A549 (cell line): ENCODE data around the gene HSD11B1. TPM values are rescaled to one million over a fixed set of nuclear protein-coding genes. Genes with fewer than 3 reads are reported as not detected.
"Not testable (repeated sequence)": the region's sequence is repeated elsewhere in the genome, so short reads cannot be mapped to it uniquely, and the experiment has no call there.

Experiments used
- ATAC-seq, 2 experiments: fragments of 200-7000 bp in 1 of 2; fragments of >200 bp in 1 of 2; cut with Nextera tagmentation in 1 of 2; cut with Tn5 transposase in 1 of 2; 3 replicates each; pipeline versions ENCODE4 v1.8.0 to v1.9.1; 2018 to 2020; ENCODE audit warnings: mild to moderate bottlenecking in 1 of 2, moderate library complexity in 1 of 2
- CTCF ChIA-PET: fragments of 300-600 bp; sonication (Branson Sonifier 250); formaldehyde crosslinking; extraction: SDS; loops from one replicate; lab custom pipeline; 2021; ENCODE audit warnings: antibody characterized with exemption, inconsistent platforms; lab: Yijun Ruan, JAX
- POLR2A ChIA-PET: fragments of 350-600 bp; formaldehyde crosslinking; extraction: SDS; loops from one replicate; lab custom pipeline; 2021; ENCODE audit warnings: antibody characterized with exemption, inconsistent platforms; lab: Yijun Ruan, JAX
- DNase-seq, 2 experiments: peaks; one replicate each; pipeline versions ENCODE4 v3.0.0 to v3.0.0-alpha.2; 2011 to 2016; ENCODE audit warnings: low read depth in 1 of 2, low spot score in 1 of 2
- FAIRE-seq: peaks from 2 replicates; lab custom pipeline; 2011; peaks lifted over from hg19 to GRCh38; lab: Jason Lieb, UNC
- H3K27ac ChIP-seq, 2 experiments: fragments of >200 bp; sonication (Bioruptor Twin); formaldehyde crosslinking; 3 replicates each; pipeline ENCODE4 v1.5.1; 2016 to 2017
- H3K4me1 ChIP-seq: fragments of >200 bp; sonication (Bioruptor Twin); formaldehyde crosslinking; 3 replicates; pipeline ENCODE4 v1.6.1; 2016
- H3K4me2 ChIP-seq: fragments of >200 bp; sonication (Bioruptor Twin); formaldehyde crosslinking; 3 replicates; pipeline ENCODE4 v1.6.1; 2016
- H3K4me3 ChIP-seq: fragments of >200 bp; sonication (Bioruptor Twin); formaldehyde crosslinking; 3 replicates; pipeline ENCODE4 v1.5.1; 2016
- H3K9me3 ChIP-seq: fragments of >200 bp; sonication (Bioruptor Twin); formaldehyde crosslinking; 3 replicates; pipeline ENCODE4 v1.6.1; 2016
- CBX2 ChIP-seq: fragments of 200-600 bp; sonication (generic); IDR thresholded peaks from 2 replicates; pipeline ENCODE4 v1.6.1; 2016; ENCODE audit warnings: low read depth, mild to moderate bottlenecking, borderline replicate concordance
- CBX8 ChIP-seq: fragments of 200-600 bp; sonication (generic); IDR thresholded peaks from 2 replicates; pipeline ENCODE4 v1.6.1; 2016
- CEBPB ChIP-seq, 2 experiments: fragments of >200 bp in 1 of 2; sonication (Bioruptor Twin) in 1 of 2; formaldehyde crosslinking in 1 of 2; IDR thresholded peaks; 2 replicates each; pipeline ENCODE4 v1.6.1; 2012 to 2016
- CHD4 ChIP-seq: fragments of 200-600 bp; sonication (generic); IDR thresholded peaks from 2 replicates; pipeline ENCODE4 v1.6.1; 2016; ENCODE audit warnings: antibody characterized with exemption, mild to moderate bottlenecking, borderline replicate concordance
- EHF ChIP-seq: fragments of 250-450 bp; sonication (Bioruptor Pico); IDR thresholded peaks from 2 replicates; pipeline ENCODE4 v1.5.0; 2020; ENCODE audit warnings: mild to moderate bottlenecking
- EHMT2 ChIP-seq: fragments of 200-600 bp; sonication (generic); IDR thresholded peaks from 2 replicates; pipeline ENCODE4 v1.6.1; 2016; ENCODE audit warnings: antibody characterized with exemption, low read depth, mild to moderate bottlenecking, moderate library complexity
- FOXS1 ChIP-seq: fragments of 250-450 bp; sonication (Bioruptor Pico); IDR thresholded peaks from 2 replicates; pipeline ENCODE4 v1.5.0; 2020; ENCODE audit warnings: mild to moderate bottlenecking, moderate library complexity
- JUN ChIP-seq, 2 experiments: fragments of >200 bp; sonication (Bioruptor Twin); formaldehyde crosslinking; IDR thresholded peaks; 2 replicates in 1 of 2; 3 replicates in 1 of 2; pipeline ENCODE4 v1.6.1; 2016 to 2017
- MAFK ChIP-seq: fragments of 450-650 bp; IDR thresholded peaks from 2 replicates; pipeline ENCODE4 v1.6.1; 2014; ENCODE audit not compliant: partially characterized antibody
- RAD21 ChIP-seq, 2 experiments: fragments of >200 bp in 1 of 2; sonication (Bioruptor Twin) in 1 of 2; formaldehyde crosslinking in 1 of 2; IDR thresholded peaks in 1 of 2; conservative IDR thresholded peaks in 1 of 2; 2 replicates in 1 of 2; 3 replicates in 1 of 2; pipeline ENCODE4 v1.6.1; 2012 to 2018; ENCODE audit warnings: inconsistent platforms in 1 of 2
- SMC3 ChIP-seq: fragments of >200 bp; sonication (Bioruptor Twin); formaldehyde crosslinking; IDR thresholded peaks from 3 replicates; pipeline ENCODE4 v1.6.1; 2018; ENCODE audit warnings: inconsistent platforms
- ZSCAN20 ChIP-seq: fragments of 250-450 bp; sonication (Bioruptor Pico); IDR thresholded peaks from 2 replicates; pipeline ENCODE4 v1.8.0; 2022; ENCODE audit warnings: mild to moderate bottlenecking, moderate library complexity
- WGBS: methylation state at CpG from one replicate; pipeline ENCODE4 v1.1.6; 2017; ENCODE audit errors: missing lambda C conversion rate; 5-methylcytosine and 5-hydroxymethylcytosine counted together
- polyA plus RNA-seq, 4 experiments: library from polyadenylated mRNA; depleted of rRNA in 3 of 4; stranded (reverse); fragments of >200 nt; fragmentation: RNase III in 1 of 4; extraction: RNeasy Plus Mini Kit Qiagen cat#74134 plus additional on column Dnase treatment in 1 of 4; gene quantifications; 2 replicates in 3 of 4; 3 replicates in 1 of 4; pipeline ENCODE4 v1.2.3, GENCODE V29; 2011 to 2017
- TF ChIP-seq, protein P1 (sequence below): fragments of 250-450 bp; sonication (Bioruptor Pico); IDR thresholded peaks from 2 replicates; pipeline ENCODE4 v1.5.0; 2021; ENCODE audit warnings: mild to moderate bottlenecking, moderate library complexity, borderline replicate concordance
- TF ChIP-seq, protein P2 (sequence below): IDR thresholded peaks from 2 replicates; pipeline ENCODE4 v1.6.1; 2012; ENCODE audit warnings: low read depth, borderline replicate concordance
- TF ChIP-seq, protein P3 (sequence below): fragments of 150-350 bp; IDR thresholded peaks from 2 replicates; pipeline ENCODE4 v1.6.1; 2014; ENCODE audit warnings: low read depth, mild to moderate bottlenecking, low read length
- TF ChIP-seq, protein P4 (sequence below): fragments of >200 bp; sonication (Bioruptor Twin); formaldehyde crosslinking; IDR thresholded peaks from 3 replicates; pipeline ENCODE4 v1.5.1; 2016
- TF ChIP-seq, protein P5 (sequence below): IDR thresholded peaks from 2 replicates; pipeline ENCODE4 v1.6.1; 2012

Gene HSD11B1
- polyA plus RNA-seq, 2 of the 4 experiments (the other 2 are of a cell fraction): not detected

DNA sequence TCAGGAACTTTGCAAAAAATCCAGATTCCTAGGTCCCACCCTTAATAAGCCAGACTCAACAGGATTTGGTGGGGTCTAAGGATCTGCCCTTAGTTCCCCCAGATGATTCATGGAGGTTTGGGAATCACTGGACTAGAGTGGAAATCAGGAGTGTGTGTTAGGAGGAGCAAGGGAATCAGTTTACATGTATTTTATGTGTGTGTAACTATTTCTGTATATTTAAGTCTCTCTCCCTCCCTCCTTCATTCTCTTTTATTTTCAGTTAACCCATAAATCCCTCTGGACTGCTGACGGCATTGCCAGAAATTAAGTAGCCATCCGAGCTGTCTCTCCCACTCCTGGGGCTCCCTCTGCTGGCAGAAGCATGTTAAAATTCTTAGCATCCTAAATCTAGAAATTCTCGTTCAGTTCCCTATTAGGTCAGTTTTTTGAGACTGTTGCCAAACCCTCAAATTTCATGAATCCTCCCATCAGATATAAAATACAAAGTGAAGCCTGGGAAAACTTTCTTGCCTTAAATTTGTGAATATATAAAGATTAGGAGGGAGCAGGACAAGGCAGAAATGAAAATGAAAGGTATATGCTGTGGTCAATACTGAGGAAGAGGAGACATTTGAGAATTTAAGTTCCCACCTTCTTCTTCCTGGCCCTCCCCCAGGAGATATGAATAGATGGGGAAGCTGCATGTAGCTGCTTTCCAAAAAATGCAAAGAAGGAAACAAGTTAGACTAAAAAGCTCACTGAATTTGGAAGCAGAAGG, 11.7 kb upstream of the HSD11B1 start:
- peak; percentile 61 for FAIRE-seq
- H3K27ac ChIP-seq: peak overlapping the region; percentile 42 to 58; a peak in 5 of 6 replicates
- WGBS: 3% methylated on average over 3 of the region's 3 CpGs

DNA sequence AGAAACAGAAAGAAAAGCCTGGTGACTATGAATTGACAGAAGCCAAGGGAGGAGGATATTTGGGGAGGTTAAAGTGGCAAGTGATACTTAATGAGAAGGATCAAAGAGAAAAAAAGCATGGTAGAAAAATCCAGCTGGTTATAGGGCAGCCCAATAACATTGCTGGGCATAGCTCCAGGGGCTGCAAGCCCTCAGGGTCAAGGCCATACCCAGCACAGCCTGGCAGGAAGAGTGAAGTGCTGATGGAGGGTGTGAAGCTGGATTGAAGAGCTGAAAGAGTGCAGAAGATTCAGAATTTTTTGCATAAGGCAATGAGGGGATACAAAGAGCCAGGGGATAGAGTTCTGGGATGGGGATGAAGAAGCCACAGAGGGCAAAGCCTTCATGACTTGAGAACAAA, 8.0 kb upstream of the HSD11B1 start:
- H3K4me3 ChIP-seq: no peak overlapping the region
- POLR2A ChIA-PET: no interaction called here
- no peak for FAIRE-seq
- no peak for TF ChIP-seq CBX2
- TF ChIP-seq FOXS1: no peak
- TF ChIP-seq, protein P1, sequence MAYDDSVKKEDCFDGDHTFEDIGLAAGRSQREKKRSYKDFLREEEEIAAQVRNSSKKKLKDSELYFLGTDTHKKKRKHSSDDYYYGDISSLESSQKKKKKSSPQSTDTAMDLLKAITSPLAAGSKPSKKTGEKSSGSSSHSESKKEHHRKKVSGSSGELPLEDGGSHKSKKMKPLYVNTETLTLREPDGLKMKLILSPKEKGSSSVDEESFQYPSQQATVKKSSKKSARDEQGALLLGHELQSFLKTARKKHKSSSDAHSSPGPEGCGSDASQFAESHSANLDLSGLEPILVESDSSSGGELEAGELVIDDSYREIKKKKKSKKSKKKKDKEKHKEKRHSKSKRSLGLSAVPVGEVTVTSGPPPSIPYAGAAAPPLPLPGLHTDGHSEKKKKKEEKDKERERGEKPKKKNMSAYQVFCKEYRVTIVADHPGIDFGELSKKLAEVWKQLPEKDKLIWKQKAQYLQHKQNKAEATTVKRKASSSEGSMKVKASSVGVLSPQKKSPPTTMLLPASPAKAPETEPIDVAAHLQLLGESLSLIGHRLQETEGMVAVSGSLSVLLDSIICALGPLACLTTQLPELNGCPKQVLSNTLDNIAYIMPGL (CRISPR knock-in tag): no peak
- TF ChIP-seq ZSCAN20 (CRISPR knock-in tag): no peak
- TF ChIP-seq CBX8: no peak
- no peak for TF ChIP-seq EHF (CRISPR knock-in tag)
- TF ChIP-seq, protein P2, sequence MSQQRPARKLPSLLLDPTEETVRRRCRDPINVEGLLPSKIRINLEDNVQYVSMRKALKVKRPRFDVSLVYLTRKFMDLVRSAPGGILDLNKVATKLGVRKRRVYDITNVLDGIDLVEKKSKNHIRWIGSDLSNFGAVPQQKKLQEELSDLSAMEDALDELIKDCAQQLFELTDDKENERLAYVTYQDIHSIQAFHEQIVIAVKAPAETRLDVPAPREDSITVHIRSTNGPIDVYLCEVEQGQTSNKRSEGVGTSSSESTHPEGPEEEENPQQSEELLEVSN: no peak
- TF ChIP-seq JUN (IDR thresholded peaks at IDR 0.05): no peak
- TF ChIP-seq, protein P3, sequence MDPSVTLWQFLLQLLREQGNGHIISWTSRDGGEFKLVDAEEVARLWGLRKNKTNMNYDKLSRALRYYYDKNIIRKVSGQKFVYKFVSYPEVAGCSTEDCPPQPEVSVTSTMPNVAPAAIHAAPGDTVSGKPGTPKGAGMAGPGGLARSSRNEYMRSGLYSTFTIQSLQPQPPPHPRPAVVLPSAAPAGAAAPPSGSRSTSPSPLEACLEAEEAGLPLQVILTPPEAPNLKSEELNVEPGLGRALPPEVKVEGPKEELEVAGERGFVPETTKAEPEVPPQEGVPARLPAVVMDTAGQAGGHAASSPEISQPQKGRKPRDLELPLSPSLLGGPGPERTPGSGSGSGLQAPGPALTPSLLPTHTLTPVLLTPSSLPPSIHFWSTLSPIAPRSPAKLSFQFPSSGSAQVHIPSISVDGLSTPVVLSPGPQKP: no peak
- TF ChIP-seq CEBPB (IDR thresholded peaks at IDR 0.05): no peak
- peaks cover 11% of the 10 kb centered on the region for H3K4me1 ChIP-seq
- H3K9me3 ChIP-seq: no peaks in the 10 kb centered on the region
- H3K27ac ChIP-seq: no peak overlapping the region
- no peak overlapping the region for H3K4me2 ChIP-seq
- no peak for ATAC-seq
- CTCF ChIA-PET: interaction anchor here (1.1 to 4.1 kb wide), 7 partner anchors 10 to 127 kb away, joined by 3 to 18 read pairs (median 6); no protein-coding TSS in a partner anchor
- DNase-seq: no peak

More for the DNA sequence above, 11.7 kb upstream of the HSD11B1 start:
- ChIA-PET POLR2A (interaction anchor here (0.6 to 1.0 kb wide), 2 partner anchors 93 to 116 kb away, joined by 3 read pairs; no protein-coding TSS in a partner anchor), CTCF (interaction anchor here (0.6 to 8.0 kb wide), 35 partner anchors 8 to 132 kb away, joined by 3 to 93 read pairs (median 5); partner anchors contain the start of genes HSD11B1 and LAMB3)
- H3K4me2 ChIP-seq: peak overlapping the region; percentile 57
- DNase-seq (peak; percentile 61 to 79), ATAC-seq (peak; percentile 62 to 76; a peak in 4 of 6 replicates)
- H3K4me3 ChIP-seq: no peak overlapping the region
- peaks cover 38% of the 10 kb centered on the region for H3K4me1 ChIP-seq
- TF ChIP-seq RAD21 (conservative IDR thresholded peaks at IDR 0.05 in 1 of 2, IDR thresholded peaks at IDR 0.05 in 1 of 2) (peak; percentile 98), MAFK (no peak), SMC3 (peak; percentile 98)
- TF ChIP-seq, protein P4, sequence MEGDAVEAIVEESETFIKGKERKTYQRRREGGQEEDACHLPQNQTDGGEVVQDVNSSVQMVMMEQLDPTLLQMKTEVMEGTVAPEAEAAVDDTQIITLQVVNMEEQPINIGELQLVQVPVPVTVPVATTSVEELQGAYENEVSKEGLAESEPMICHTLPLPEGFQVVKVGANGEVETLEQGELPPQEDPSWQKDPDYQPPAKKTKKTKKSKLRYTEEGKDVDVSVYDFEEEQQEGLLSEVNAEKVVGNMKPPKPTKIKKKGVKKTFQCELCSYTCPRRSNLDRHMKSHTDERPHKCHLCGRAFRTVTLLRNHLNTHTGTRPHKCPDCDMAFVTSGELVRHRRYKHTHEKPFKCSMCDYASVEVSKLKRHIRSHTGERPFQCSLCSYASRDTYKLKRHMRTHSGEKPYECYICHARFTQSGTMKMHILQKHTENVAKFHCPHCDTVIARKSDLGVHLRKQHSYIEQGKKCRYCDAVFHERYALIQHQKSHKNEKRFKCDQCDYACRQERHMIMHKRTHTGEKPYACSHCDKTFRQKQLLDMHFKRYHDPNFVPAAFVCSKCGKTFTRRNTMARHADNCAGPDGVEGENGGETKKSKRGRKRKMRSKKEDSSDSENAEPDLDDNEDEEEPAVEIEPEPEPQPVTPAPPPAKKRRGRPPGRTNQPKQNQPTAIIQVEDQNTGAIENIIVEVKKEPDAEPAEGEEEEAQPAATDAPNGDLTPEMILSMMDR: peak; percentile 98
- H3K9me3 ChIP-seq: no peaks in the 10 kb centered on the region

DNA sequence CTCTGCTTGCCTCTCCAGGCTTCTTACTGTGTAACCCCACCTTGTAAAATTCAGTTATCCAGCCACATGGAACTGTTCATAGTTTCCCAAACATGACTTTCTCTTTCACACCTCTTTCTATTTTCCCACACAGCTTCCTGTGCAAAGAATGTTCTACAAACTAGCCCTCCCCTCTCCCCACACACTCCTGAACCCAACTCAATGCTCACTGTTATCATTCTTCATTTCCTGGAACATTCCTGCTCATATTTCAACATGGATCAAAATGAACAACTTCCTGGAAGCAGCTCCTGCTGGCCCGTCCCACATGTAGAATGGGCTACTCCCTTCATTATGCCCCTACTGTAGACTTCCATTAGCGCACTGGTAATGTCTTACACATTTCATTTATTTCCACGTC, 7.5 kb upstream of the HSD11B1 start:
- WGBS: 62% methylated on average over 3 of the region's 3 CpGs
- Histone ChIP-seq H3K4me1 (peaks cover 7% of the 10 kb centered on the region), H3K27ac (no peak overlapping the region), H3K4me3 (no peak overlapping the region), H3K9me3 (no peaks in the 10 kb centered on the region), H3K4me2 (no peak overlapping the region)
- TF ChIP-seq EHMT2 (no peak), FOXS1 (no peak), CHD4 (no peak)
- TF ChIP-seq, protein P5, sequence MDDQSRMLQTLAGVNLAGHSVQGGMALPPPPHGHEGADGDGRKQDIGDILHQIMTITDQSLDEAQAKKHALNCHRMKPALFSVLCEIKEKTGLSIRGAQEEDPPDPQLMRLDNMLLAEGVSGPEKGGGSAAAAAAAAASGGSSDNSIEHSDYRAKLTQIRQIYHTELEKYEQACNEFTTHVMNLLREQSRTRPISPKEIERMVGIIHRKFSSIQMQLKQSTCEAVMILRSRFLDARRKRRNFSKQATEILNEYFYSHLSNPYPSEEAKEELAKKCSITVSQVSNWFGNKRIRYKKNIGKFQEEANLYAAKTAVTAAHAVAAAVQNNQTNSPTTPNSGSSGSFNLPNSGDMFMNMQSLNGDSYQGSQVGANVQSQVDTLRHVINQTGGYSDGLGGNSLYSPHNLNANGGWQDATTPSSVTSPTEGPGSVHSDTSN: no peak
- no peak for DNase-seq
- CTCF ChIA-PET: interaction anchor here (0.6 to 4.1 kb wide), 10 partner anchors 10 to 321 kb away, joined by 3 to 18 read pairs (median 4); no protein-coding TSS in a partner anchor
- FAIRE-seq: no peak
- POLR2A ChIA-PET: no interaction called here
- no peak; a peak in 1 of 6 replicates for ATAC-seq

DNA sequence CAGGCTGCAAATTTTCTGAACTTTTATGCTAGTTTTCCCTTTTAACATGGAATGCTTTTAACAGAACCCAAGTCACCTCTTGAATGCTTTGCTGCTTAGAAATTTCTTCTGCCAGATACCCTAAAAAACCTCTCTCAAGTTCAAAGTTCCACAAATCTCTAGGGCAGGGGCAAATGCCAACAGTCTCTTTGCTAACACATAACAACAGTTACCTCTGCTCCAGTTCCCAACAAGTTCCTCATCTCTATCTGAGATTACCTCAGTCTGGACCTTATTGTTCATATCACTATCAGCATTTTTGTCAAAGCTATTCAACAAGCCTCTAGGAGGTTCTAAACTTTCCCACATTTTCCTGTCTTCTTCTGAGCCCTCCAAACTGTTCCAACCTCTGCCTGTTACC, 4.0 kb upstream of the HSD11B1 start:
- H3K4me2 ChIP-seq, H3K4me3 ChIP-seq, H3K9me3 ChIP-seq, ATAC-seq, H3K27ac ChIP-seq, CTCF ChIA-PET, POLR2A ChIA-PET, FAIRE-seq, DNase-seq, H3K4me1 ChIP-seq: not testable (repeated sequence)
